Gastroesophageal sphincter (tissue), 3 donors: ENCODE measurements around the gene E2F1.

Experiments
- EP300 ChIP-seq: sonication (generic); formaldehyde crosslinking; IDR thresholded peaks from one replicate; pipeline ENCODE4 v1.6.1; 2017; ENCODE audit warnings: antibody characterized with exemption, mild to moderate bottlenecking
- POLR2AphosphoS5 ChIP-seq: sonication (generic); formaldehyde crosslinking; IDR thresholded peaks from one replicate; pipeline ENCODE4 v1.6.1; 2017; ENCODE audit warnings: antibody characterized with exemption
- TF ChIP-seq, protein P1 (sequence below), 4 experiments: fragments of 200-600 bp in 2 of 4; fragments of 450-650 bp in 2 of 4; sonication (generic) in 1 of 4; IDR thresholded peaks; one replicate each; pipeline ENCODE4 v1.5.1; 2017 to 2019; ENCODE audit warnings: antibody characterized with exemption in 4 of 4, mild to moderate bottlenecking in 2 of 4, moderate library complexity in 2 of 4

DNA sequence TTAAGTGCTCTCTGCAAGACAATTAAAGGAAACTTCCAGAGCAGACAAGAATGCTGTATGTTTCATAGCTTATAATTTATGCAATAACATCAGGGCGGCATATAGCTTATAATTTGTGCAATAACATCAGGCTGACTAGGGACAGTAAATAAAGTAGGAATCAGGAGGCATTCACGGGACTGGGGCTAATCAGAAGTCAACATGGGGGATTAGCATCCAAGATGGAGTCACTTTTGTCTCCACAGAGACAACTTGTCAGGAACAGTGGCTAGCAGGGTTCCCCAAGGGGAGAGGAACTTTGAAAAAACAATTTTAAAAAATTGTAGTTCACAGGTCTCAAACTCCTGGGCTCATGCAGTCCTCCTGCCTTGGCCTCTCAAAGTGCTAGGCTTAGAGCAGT lies 42.3 kb upstream of the E2F1 start:
- TF ChIP-seq, protein P1, sequence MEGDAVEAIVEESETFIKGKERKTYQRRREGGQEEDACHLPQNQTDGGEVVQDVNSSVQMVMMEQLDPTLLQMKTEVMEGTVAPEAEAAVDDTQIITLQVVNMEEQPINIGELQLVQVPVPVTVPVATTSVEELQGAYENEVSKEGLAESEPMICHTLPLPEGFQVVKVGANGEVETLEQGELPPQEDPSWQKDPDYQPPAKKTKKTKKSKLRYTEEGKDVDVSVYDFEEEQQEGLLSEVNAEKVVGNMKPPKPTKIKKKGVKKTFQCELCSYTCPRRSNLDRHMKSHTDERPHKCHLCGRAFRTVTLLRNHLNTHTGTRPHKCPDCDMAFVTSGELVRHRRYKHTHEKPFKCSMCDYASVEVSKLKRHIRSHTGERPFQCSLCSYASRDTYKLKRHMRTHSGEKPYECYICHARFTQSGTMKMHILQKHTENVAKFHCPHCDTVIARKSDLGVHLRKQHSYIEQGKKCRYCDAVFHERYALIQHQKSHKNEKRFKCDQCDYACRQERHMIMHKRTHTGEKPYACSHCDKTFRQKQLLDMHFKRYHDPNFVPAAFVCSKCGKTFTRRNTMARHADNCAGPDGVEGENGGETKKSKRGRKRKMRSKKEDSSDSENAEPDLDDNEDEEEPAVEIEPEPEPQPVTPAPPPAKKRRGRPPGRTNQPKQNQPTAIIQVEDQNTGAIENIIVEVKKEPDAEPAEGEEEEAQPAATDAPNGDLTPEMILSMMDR (IDR thresholded peaks at IDR 0.05), result no peak
- no peak for TF ChIP-seq POLR2AphosphoS5
- TF ChIP-seq EP300, result no peak
